Gastrocnemius medialis (tissue), 4 donors: Measurements from ENCODE around the gene CFAP97D2.
"Not testable (repeated sequence)": the region's sequence is repeated elsewhere in the genome, so short reads cannot be mapped to it uniquely, and the experiment has no call there.

Experiments used
- POLR2A ChIP-seq, 2 donors: fragments of 450-650 bp; IDR thresholded peaks; one replicate each; pipeline ENCODE4 v1.6.1; 2017; ENCODE audit warnings: antibody characterized with exemption in 2 of 2, mild to moderate bottlenecking in 2 of 2, moderate library complexity in 2 of 2
- TF ChIP-seq, protein P1 (sequence below), 5 experiments: fragments of 450-650 bp in 3 of 5; fragments of 200-600 bp in 2 of 5; sonication (generic) in 2 of 5; IDR thresholded peaks in 4 of 5; conservative IDR thresholded peaks in 1 of 5; 1 replicate in 4 of 5; 2 replicates in 1 of 5; pipeline ENCODE4 v1.5.1; 2016 to 2019; ENCODE audit warnings: antibody characterized with exemption in 5 of 5, mild to moderate bottlenecking in 3 of 5, moderate library complexity in 3 of 5

DNA sequence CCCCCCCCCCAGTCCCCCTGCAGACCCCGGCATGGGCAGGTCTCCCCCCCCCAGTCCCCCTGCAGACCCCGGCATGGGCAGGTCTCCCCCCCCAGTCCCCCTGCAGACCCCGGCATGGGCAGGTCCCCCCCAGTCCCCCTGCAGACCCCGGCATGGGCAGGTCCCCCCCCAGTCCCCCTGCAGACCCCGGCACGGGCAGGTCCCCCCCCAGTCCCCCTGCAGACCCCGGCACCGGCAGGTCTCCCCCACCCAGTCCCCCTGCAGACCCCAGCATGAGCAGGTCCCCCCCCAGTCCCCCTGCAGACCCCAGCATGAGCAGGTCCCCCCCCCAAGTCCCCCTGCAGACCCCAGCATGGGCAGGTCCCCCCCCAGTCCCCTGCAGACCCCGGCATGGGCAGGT lies 45.9 kb upstream of the CFAP97D2 start:
- TF ChIP-seq, protein P1, sequence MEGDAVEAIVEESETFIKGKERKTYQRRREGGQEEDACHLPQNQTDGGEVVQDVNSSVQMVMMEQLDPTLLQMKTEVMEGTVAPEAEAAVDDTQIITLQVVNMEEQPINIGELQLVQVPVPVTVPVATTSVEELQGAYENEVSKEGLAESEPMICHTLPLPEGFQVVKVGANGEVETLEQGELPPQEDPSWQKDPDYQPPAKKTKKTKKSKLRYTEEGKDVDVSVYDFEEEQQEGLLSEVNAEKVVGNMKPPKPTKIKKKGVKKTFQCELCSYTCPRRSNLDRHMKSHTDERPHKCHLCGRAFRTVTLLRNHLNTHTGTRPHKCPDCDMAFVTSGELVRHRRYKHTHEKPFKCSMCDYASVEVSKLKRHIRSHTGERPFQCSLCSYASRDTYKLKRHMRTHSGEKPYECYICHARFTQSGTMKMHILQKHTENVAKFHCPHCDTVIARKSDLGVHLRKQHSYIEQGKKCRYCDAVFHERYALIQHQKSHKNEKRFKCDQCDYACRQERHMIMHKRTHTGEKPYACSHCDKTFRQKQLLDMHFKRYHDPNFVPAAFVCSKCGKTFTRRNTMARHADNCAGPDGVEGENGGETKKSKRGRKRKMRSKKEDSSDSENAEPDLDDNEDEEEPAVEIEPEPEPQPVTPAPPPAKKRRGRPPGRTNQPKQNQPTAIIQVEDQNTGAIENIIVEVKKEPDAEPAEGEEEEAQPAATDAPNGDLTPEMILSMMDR (IDR thresholded peaks at IDR 0.05 in 4 of 5, conservative IDR thresholded peaks at IDR 0.05 in 1 of 5), result not testable (repeated sequence)
- TF ChIP-seq POLR2A (IDR thresholded peaks at IDR 0.05), result not testable (repeated sequence)
